COLO668 (cell line): ENCODE data around the gene CTSE.
A peak's percentile ranks its signal among the peaks of the same experiment; 100 is the strongest.

Experiments
- DNase-seq: peaks from one replicate; lab custom pipeline; 2025; ENCODE audit not compliant: unreplicated experiment; lab: John Stamatoyannopoulos, UW

CTSE gene

GRCh38 chr1:206050655-206051235 is 27.1 kb upstream of the CTSE start:
- DNase-seq, result peak; percentile 51

- DNase-seq, result peak; percentile 28
These were observed 26.4 kb upstream of the CTSE start for GRCh38 chr1:206049919-206050600.

GRCh38 chr1:206049293-206049692 is 25.6 kb upstream of the CTSE start:
- DNase-seq, result no peak

GRCh38 chr1:206048582-206048981 is 24.9 kb upstream of the CTSE start:
- no peak for DNase-seq

- DNase-seq, result no peak
These were observed 23.6 kb upstream of the CTSE start for GRCh38 chr1:206047271-206047670.

- peak; percentile 31 for DNase-seq
These were observed 17.9 kb upstream of the CTSE start for GRCh38 chr1:206041640-206042039.

GRCh38 chr1:206040328-206040727 is 16.6 kb upstream of the CTSE start:
- DNase-seq, result no peak

- DNase-seq, result no peak
These were observed 15.6 kb upstream of the CTSE start for GRCh38 chr1:206039046-206039973.

- DNase-seq, result no peak
These were observed 13.9 kb upstream of the CTSE start for GRCh38 chr1:206037581-206037980.

GRCh38 chr1:206036663-206037455 is 13.2 kb upstream of the CTSE start:
- DNase-seq, result no peak

- no peak for DNase-seq
These were observed 11.3 kb upstream of the CTSE start for GRCh38 chr1:206035027-206035426.

GRCh38 chr1:206032380-206033140 is 8.9 kb upstream of the CTSE start:
- no peak for DNase-seq

- peak; percentile 78 for DNase-seq
These were observed 7.0 kb upstream of the CTSE start for GRCh38 chr1:206030714-206031113.

GRCh38 chr1:206030191-206030590 is 6.5 kb upstream of the CTSE start:
- no peak for DNase-seq

- no peak for DNase-seq
These were observed 5.8 kb upstream of the CTSE start for GRCh38 chr1:206029484-206029883.

GRCh38 chr1:206025283-206025820 is 1.7 kb upstream of the CTSE start:
- no peak for DNase-seq

GRCh38 chr1:206022766-206023165 is 929 bp downstream of the CTSE start:
- no peak for DNase-seq

GRCh38 chr1:206021626-206022365 is 1.9 kb downstream of the CTSE start:
- DNase-seq, result no peak

GRCh38 chr1:206021008-206021625 is 2.6 kb downstream of the CTSE start:
- no peak for DNase-seq
